ENCODE results near the gene TDRD6.
"Not testable (repeated sequence)": the region's sequence is repeated elsewhere in the genome, so short reads cannot be mapped to it uniquely, and the experiment has no call there.

The TDRD6 gene, protein sequence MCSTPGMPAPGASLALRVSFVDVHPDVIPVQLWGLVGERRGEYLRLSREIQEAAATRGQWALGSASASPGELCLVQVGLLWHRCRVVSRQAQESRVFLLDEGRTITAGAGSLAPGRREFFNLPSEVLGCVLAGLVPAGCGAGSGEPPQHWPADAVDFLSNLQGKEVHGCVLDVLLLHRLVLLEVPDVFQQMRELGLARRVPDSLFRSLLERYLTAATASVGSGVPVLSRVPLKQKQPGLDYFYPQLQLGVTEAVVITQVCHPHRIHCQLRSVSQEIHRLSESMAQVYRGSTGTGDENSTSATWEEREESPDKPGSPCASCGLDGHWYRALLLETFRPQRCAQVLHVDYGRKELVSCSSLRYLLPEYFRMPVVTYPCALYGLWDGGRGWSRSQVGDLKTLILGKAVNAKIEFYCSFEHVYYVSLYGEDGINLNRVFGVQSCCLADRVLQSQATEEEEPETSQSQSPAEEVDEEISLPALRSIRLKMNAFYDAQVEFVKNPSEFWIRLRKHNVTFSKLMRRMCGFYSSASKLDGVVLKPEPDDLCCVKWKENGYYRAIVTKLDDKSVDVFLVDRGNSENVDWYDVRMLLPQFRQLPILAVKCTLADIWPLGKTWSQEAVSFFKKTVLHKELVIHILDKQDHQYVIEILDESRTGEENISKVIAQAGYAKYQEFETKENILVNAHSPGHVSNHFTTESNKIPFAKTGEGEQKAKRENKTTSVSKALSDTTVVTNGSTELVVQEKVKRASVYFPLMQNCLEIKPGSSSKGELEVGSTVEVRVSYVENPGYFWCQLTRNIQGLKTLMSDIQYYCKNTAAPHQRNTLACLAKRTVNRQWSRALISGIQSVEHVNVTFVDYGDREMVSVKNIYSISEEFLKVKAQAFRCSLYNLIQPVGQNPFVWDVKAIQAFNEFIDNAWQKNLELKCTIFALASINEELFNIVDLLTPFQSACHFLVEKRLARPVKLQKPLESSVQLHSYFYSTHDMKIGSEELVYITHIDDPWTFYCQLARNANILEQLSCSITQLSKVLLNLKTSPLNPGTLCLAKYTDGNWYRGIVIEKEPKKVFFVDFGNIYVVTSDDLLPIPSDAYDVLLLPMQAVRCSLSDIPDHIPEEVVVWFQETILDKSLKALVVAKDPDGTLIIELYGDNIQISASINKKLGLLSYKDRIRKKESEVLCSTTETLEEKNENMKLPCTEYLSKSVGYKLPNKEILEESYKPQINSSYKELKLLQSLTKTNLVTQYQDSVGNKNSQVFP (N-terminal part only)
- total RNA-seq, result 0 to 4.1 (median 0.07) reads per million in 17 experiments

DNA sequence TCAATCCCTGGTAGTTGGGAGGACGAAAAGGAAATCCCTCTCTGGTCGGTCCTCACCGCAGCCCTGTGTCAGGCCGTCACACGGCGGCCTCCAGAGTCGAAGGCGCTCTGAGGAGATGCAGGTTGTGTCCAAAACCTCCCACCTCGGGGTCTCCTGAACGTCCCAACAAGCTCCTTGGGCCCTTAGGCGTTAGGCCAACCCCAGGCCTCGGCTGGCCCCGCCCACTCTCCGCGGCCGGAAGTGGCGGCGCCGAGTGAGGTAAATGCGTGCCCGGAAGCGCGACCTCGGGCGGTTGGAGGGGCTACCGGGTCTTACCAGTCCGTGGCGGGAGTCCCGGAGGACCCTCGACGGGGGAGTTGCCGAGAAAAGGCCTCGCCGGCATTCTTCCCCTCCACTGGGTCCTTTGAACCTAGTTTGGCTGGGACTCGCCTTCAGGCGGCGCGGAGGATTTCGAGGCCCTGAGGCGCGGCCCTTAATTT, at the start of gene TDRD6:
Gene TDRD6 (plus strand): TSS at position 267 of the 479 bp plus-strand sequence. CDS start 244 bp downstream, outside the sequence.
- no peak for DNase-seq

DNA sequence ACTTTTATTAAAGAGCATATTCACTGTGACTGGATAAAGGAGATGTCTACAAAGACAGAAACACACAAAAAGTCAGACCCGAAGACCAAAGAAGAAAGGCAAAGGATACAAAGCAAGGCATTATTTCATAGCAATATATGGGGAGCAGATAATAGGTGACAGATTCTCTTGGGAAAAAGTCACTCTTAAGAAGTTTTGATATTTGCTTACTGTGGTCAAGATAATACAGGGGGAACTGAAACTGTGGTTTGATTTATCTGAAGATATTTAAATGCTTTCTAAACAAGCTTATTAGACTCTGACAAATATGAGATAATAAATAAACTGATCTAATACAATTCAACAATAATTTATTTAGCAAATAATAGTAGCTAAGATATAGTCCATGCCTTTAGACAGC, 49.8 kb upstream of the TDRD6 start:
- no peak for DNase-seq

DNA sequence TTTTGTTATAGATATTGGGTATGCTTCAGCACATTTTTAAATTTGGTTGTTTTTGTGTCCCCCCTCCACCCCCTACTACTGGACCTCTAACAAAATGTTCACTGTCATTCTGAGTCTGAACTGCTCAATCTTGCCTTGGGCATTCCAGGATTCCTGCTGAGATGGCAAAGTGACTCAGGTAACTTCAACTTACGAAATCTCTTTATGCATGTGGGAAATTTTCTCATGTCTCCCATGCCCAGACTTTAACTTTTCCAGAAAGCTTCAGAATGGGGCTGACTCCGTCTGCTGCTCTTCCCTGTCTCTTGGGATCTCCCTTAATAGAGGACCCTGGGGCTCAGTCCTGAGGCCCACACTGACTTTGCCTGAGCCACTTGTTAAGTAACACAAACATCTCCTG, 49.0 kb upstream of the TDRD6 start:
- no peak for DNase-seq

DNA sequence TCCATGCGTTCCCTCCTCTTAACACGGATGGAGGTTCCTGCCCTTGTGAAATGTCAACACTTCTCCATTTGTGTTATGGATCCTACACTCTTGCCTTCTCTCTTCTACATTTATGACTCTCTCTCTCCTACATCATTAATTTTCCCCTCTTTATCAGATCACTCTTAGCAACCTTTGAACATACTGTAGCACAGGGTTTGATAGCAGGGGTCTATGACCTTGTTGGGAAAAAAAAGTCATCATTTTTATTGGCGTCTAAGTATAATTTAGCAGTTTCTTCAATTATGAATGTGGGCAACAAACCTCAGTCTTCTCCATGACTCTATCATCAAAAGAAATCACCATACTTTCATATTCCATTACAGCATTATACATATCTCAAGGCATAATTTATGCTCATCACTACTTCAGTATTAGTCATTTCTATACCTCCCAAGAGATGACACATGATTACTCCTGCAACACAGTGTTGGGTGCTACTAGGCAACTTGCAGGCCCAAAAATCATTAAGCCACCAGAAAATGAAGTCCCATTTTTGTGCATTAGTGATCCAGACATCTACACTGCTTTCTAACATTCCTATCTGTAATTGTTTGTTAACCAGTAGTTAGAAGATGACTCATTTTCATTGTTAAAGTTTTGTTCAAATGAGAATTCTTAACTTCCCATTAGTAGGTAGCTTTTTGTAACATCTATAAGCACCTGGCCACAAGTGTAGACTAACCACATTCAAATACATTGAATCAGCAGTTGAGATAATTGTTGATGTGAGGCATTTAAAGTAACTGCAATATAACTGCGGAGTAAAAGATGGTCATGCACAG, 44.5 kb upstream of the TDRD6 start:
- DNase-seq, result no peak

DNA sequence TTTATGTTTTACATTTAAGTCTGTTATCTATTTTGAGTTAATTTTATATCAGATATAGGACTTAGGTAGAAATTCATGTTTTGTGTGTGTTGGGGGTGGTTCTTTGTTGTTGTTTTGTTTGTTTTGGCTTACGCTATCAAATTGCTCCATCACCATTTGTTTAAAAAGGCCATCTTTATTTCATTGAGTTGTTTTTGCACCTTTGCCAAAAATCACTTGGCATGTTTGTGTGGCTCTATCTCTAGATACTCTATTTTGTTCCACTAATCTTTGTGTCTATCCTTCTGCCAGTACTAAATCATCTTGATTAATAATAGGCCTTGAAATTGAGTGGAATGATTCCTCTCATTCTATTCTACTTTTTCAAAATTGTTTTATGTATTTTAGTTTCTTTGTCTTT, 42.4 kb upstream of the TDRD6 start:
- no peak for DNase-seq

DNA sequence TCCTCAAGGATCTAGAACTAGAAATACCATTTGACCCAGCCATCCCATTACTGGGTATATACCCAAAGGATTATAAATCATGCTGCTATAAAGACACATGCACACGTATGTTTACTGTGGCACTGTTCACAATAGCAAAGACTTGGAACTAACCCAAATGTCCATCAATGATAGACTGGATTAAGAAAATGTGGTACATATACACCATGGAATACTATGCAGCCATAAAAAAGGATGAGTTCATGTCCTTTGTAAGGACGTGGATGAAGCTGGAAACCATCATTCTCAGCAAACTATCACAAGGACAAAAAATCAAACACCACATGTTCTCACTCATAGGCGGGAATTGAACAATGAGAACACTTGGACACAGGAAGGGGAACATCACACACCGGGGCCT, 39.6 kb upstream of the TDRD6 start:
- not testable (repeated sequence) for DNase-seq

DNA sequence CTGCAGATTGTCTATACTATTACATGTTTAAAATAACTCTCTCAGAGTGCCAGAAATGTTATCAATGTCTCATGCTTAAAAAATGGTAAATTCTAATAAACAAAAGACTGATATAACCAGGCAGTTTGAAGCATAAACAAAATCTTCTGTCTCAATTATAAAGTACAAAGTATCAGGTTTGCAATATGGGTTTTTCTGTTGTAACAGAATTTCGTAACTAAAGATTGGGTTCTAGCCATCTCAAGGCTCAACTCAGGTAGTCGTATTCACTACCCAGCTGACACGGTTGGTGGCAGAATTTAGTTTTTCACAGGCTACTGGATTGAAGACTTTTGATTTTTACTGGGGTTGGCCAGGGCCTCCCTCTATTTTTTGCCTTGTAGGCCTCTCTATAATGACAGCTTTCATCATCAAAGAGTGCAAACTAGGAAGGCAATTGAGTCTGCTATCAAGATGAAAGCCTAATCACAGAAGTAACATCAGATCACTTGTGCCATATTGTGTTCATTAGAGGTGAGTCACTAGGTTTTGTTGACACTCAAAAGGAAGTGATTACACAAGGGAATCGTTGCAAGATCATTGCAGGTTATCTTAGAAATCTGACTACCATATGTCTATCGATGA, 38.7 kb upstream of the TDRD6 start:
- peak in 1 of 4 experiments; percentile 29 for DNase-seq

DNA sequence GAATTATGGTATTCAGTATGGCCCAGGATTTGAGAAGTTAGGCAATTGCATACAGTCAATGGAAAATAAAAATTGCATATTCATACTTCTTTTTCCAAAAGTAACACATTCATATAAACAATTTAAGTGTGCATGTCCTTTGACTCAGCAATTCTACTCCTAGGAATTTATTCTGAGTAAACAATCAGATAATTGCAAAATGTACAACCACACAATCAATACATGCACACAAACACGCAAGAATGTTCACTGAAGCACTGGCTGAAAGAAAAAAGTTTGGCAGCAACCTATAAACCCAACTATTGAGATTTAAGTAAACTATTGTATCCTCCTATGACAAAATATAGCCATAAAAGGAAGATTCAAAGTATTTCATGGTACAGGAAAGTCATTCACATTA, 36.7 kb upstream of the TDRD6 start:
- no peak for DNase-seq

DNA sequence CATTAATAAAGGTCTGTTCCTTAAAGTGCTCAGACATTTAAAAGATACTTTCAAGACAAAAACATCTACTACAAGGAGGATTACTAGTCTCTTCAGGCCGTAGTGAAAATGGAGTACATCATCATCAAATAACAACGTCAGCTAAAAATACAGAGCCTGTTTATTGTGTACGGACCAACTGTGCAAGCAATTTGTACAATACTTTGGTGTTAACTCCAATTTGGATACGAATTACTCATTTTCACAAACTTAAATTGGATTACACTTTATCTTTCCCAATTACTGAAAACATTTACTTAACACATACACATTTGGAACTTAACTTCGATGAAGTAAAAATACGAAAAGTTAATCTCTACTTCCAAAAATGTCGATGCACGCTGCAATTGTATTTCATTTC, 35.9 kb upstream of the TDRD6 start:
- DNase-seq, result no peak

DNA sequence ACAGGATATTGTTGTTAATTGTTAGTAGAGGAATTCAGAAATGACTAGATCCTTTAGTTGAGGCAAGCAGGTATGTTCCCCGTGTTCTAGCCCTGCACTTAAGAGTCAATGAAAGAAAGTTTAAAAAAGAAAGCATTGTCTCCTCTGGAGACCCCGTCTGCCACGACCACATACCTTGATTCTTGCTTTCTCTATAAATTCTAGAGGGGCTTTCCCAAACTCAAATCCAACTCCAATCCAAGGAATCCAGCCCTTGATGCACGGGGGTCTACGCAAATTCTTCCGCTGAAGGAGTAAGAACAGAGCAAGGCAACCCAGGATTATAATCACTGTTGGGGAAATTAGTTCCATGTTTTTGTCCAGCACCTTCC, 35.5 kb upstream of the TDRD6 start:
- no peak for DNase-seq

DNA sequence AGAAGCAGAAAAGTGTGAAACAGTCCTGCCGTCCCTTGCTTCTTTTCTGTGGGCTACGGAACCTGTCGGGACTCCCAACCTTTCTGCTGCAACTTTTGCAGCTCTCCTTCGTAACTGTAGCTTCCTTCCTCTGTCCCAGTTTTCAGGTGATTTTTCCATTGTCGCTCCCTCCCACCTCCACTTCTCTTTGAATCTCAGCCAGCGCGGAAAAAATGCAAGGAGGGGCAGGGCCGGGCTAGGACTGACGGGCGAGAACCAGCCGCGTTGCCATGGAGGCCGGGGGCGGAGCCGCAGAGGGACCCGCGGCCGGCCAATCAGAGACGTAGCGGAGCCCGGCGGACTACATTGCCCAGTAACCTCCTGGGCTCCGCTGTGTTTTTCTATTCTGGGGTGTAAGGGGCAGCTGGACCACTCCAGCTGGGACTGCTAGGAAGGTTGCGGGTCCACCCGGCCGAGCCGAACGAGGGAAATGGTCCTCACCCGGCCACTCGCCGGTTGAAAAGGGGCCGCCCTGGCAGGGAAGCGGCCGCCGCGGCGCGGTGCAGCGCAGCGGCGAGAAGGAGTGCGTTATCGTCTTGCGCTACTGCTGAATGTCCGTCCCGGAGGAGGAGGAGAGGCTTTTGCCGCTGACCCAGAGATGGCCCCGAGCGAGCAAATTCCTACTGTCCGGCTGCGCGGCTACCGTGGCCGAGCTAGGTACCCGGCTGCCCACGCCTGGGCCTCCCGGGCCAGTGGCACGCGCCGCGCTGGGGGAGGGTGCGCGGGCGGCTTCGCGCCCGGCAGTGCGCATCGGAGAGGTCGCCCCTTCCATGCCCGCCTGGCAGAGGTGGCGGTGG, 34.9 kb upstream of the TDRD6 start, which contains the start of the genes CYP39A1 and SLC25A27:
Gene CYP39A1 (minus strand): TSS at position 216 of the 836 bp plus-strand sequence. CDS start 236 bp downstream, outside the sequence.
Gene SLC25A27 (plus strand): TSS at position 373 of the 836 bp plus-strand sequence. CDS start 218 bp downstream, at position 591.
- DNase-seq, result peak; percentile 88 to 95 (median 92)

DNA sequence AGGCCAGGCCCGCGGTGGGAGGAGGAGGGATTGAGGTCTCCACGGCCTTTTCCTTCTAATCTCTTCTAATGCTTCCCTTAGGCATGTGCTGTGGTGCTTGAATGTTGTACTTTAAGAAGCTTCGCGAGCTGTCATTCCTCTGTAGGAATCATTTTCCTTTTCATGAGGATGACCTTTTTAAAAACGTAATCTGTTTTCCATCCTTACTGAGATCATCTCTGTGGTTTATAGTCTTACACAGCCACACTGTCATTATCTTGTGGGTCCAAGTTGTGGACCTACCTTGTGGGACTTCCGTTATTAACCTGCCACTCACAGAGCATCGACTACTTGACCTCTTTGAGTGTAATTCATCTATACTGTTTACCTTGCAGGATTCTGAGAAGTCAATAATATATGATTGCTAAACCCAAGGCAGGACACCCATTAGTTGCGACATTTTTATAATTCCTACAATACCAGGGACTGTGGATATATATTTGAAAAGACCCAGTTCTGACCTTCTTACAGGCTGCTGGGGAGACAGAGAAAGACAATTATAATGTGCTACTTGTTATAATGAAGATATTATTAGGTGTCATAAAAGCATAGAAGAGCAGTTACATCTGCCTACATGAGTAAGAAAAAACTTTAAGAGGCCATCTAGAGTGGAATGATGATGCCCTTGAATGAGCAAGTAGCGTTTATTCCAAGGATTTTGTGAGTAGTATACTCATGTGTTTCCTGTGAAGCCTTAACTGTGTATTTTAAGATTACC, 34.1 kb upstream of the TDRD6 start:
- no peak for DNase-seq

DNA sequence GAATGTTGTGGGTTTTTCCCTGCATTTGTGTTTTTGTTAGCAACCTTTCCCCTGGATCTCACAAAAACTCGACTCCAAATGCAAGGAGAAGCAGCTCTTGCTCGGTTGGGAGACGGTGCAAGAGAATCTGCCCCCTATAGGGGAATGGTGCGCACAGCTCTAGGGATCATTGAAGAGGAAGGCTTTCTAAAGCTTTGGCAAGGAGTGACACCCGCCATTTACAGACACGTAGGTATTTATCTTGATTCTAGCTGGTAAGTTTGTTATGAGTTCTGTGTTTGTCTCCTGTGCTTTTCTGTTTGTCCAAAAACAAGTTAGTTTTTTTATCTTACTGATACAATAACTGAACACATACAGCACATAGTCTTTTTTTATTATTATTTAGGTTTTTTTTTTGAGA, 31.9 kb upstream of the TDRD6 start:
- peak in 2 of 4 experiments; percentile 13 to 24 for DNase-seq

DNA sequence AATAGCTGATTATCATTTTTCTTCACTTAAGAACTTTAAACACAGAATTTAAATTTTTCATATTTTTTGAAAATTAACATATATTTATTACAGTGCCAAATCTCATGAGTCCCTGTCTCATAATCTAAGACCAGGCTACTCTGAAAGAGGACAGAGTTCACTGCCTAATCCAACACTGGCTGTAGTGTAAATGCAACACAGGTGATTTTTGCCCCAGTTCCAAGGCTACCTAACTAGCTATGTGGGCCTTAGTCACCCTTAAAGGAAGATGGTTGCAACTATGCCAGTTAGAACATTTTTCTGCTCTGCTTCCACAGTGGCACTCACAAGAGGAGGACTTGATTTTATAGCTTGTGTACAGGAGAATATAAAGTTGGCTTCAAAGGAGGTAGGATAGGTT, 30.0 kb upstream of the TDRD6 start:
- no peak for DNase-seq

DNA sequence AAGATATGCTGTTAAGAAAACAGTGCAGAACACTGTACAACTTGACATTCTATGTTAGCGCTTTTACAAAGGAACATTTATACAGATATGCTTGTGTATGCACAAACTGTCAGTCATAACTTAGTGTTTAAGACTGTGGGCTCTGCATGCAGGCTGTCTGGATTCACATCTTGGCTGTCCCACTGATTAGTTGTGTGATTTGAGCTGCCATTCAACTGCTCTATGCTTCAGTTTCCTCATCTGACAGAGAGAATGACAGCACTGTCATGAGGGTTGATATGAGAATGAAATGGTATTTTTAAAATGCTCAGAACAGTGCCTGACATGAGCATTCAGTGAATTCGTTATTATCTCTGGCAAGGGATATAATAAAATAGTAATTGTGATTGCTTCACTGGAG, 26.2 kb upstream of the TDRD6 start:
- no peak for DNase-seq

DNA sequence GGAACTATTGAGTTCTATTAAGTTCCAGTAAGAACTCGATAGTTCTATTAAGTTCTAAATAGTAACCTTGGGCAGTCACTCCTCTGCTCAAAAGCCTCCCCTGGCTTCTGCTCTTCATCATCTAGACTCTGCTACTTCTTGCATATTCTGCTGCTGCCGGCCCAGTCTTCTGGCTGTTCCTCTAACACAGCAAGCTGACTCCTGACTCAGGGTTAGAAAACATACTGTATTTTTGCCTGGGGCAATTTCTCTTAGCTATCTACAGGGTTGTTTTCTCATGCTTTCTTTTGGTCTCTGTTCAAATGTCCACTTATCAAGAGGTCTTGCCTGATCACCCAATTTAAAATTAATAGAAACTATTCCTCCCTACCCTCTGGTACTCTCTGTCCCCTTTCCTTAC, 20.3 kb upstream of the TDRD6 start:
- no peak for DNase-seq

DNA sequence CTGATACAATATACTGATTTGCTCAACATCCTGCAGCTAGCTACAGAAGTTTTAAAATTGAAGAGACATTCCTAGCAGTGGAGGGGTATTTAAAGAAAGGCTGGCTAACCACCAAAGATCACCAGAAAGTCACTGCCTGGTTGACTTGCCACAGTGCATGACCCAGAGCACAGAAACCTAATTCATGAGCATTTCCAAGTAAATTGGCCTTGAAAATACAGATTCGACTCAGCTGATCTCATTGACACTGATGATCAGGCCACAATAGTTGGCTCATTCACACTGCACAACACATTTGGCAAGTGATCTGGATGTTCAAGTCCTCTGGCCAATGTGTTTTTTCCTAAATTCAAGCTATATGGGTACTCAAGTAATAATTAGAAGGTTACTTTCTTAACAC, 13.3 kb upstream of the TDRD6 start:
- no peak for DNase-seq

DNA sequence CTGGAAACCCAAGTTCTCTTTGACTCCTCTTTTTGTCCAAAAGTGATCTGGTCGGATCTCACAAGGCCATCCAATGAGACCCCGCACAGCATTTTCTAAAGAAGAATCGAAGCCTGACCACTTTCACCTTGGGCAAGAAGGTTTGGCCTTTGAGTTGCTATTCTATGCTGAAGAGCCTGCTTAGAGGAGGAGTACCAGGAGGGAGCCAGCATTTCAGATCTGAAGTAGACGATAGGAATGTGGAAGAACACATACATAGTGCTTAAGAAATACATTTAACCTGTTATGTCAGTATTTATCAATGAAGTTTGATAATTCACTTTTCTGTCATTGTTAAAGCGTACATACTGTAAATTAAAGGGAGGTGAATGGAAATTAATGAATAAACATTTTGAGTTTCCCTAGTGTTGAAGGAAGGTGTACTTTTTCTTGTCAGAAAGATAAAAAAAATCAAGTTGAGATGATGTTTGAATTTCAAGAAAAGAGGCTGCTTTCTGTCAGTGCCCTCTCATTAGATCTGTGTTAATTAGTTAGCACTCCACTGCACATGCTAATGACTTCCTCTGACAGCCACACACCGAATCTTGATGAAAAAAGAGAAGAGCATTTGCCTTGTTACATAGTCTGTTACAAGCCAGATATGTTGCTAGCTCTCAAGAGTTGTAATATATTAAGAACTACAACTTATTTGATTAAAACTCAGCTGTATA, 10.9 kb upstream of the TDRD6 start:
- DNase-seq, result no peak

DNA sequence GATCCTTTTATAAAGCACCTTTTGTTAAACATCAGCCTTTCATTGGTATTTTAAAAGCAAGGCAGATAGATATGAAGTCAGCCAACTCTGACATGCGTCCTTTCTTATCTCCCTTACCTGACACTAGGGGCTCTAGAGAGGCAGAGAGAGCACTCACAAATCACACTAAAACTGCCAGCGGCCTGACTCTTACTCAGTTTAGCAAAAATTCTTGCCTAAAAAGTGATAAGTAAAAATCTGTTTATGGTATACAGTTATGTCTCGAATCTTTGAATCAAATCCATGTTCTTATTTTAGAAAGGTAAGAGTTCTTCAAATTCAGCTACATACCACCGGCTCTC, 10.4 kb upstream of the TDRD6 start:
- DNase-seq, result no peak

Measured in suppressor macrophage (primary cell).